PC-3 (cell line): ENCODE data around the gene FICD. TPM values are rescaled to one million over a fixed set of nuclear protein-coding genes. Genes with fewer than 3 reads are reported as not detected.
A peak's percentile ranks its signal among the peaks of the same experiment; 100 is the strongest.
"Not testable (repeated sequence)": the region's sequence is repeated elsewhere in the genome, so short reads cannot be mapped to it uniquely, and the experiment has no call there.

Source experiments
- ATAC-seq: fragments of 200-7000 bp; cut with Tn5 transposase; 2 replicates; pipeline ENCODE4 v1.9.1; 2020; ENCODE audit warnings: mild to moderate bottlenecking, moderate library complexity
- BruUV-seq: library from RNA; stranded (reverse); fragments of 400-500 nt; replicated peaks from 2 replicates; lab custom pipeline; 2021; lab: Mats Ljungman, UMichigan
- CTCF ChIA-PET: fragments of 300-600 bp; sonication (Branson Sonifier 250); formaldehyde crosslinking; loops from one replicate; lab custom pipeline; 2022; ENCODE audit warnings: antibody characterized with exemption; lab: Charles Lee
- POLR2A ChIA-PET: fragments of 300-600 bp; sonication (Branson Sonifier 250); formaldehyde crosslinking; loops from one replicate; lab custom pipeline; 2022; ENCODE audit warnings: antibody characterized with exemption; ENCODE audit not compliant: unreplicated experiment; lab: Charles Lee
- DNase-seq: peaks from one replicate; pipeline ENCODE4 v3.0.0-alpha.2; 2015
- H2AFZ ChIP-seq: fragments of 300-600 bp; sonication (generic); 2 replicates; pipeline ENCODE4 v1.6.0; 2016; ENCODE audit warnings: antibody characterized with exemption, low read length
- H3F3A ChIP-seq: fragments of 300-600 bp; sonication (generic); one replicate; pipeline ENCODE4 v1.6.0; 2017; ENCODE audit warnings: antibody characterized with exemption, low read length, control low read depth, mild to moderate bottlenecking; ENCODE audit not compliant: unreplicated experiment
- H3K27ac ChIP-seq: fragments of 300-600 bp; sonication (generic); 2 replicates; pipeline ENCODE4 v1.5.1; 2016; ENCODE audit warnings: mild to moderate bottlenecking, low read length
- H3K27me3 ChIP-seq: fragments of 300-600 bp; sonication (generic); 2 replicates; pipeline ENCODE4 v1.6.1; 2016; ENCODE audit warnings: low read length, mixed read lengths
- H3K36me3 ChIP-seq: fragments of 300-600 bp; sonication (generic); 2 replicates; pipeline ENCODE4 v1.6.1; 2016; ENCODE audit warnings: low read depth, mixed run types, low read length, mixed read lengths
- H3K4me1 ChIP-seq: fragments of 300-600 bp; sonication (generic); 2 replicates; pipeline ENCODE4 v1.5.1; 2016; ENCODE audit warnings: low read length; ENCODE audit not compliant: insufficient read depth
- H3K4me2 ChIP-seq: fragments of 300-600 bp; sonication (generic); 2 replicates; pipeline ENCODE4 v1.6.0; 2016; ENCODE audit warnings: low read length
- H3K4me3 ChIP-seq: fragments of 300-600 bp; sonication (generic); 2 replicates; pipeline ENCODE4 v1.5.1; 2016; ENCODE audit warnings: mild to moderate bottlenecking, low read length, mixed read lengths
- H3K79me2 ChIP-seq: fragments of 300-600 bp; sonication (generic); 2 replicates; pipeline ENCODE4 v1.6.1; 2017; ENCODE audit warnings: low read length, mixed read lengths
- H3K9ac ChIP-seq: fragments of 300-600 bp; sonication (generic); 2 replicates; pipeline ENCODE4 v1.6.0; 2016; ENCODE audit warnings: mild to moderate bottlenecking, low read length
- H3K9me2 ChIP-seq: fragments of 300-600 bp; sonication (generic); replicated peaks from 2 replicates; pipeline ENCODE4 v1.6.1; 2016; ENCODE audit warnings: mixed run types, low read length, mixed read lengths
- H3K9me3 ChIP-seq: fragments of 300-600 bp; sonication (generic); 2 replicates; pipeline ENCODE4 v1.6.1; 2016; ENCODE audit warnings: low read length, mixed read lengths
- H4K20me1 ChIP-seq: fragments of 300-600 bp; sonication (generic); 2 replicates; pipeline ENCODE4 v1.6.1; 2016; ENCODE audit warnings: low read length, mixed read lengths
- CTCF ChIP-seq: fragments of 300-600 bp; sonication (generic); conservative IDR thresholded peaks from 2 replicates; pipeline ENCODE4 v1.5.1; 2017; ENCODE audit warnings: antibody characterized with exemption, low read depth, mild to moderate bottlenecking, low read length
- EZH2 ChIP-seq: fragments of 300-600 bp; sonication (generic); IDR thresholded peaks from one replicate; pipeline ENCODE4 v1.6.1; 2017; ENCODE audit warnings: antibody characterized with exemption, mild to moderate bottlenecking, low read length; ENCODE audit not compliant: unreplicated experiment
- EZH2phosphoT487 ChIP-seq: fragments of 300-600 bp; sonication (generic); IDR thresholded peaks from 2 replicates; pipeline ENCODE4 v1.6.1; 2018; ENCODE audit warnings: mild to moderate bottlenecking, antibody characterized with exemption, low read length, borderline replicate concordance
- intact Hi-C: fragments of 100-400 bp; cut with micrococcal nuclease; formaldehyde crosslinking; loops from 2 replicates; pipeline ENCODE4 v1.9.0; 2023
- total RNA-seq: library from RNA; depleted of rRNA; stranded (reverse); fragments of >200 nt; gene quantifications from 2 replicates; pipeline ENCODE4 v1.2.3, GENCODE V29; 2014

Gene FICD
- total RNA-seq, 1 experiment from 2014 or later: 6.4 TPM

DNA sequence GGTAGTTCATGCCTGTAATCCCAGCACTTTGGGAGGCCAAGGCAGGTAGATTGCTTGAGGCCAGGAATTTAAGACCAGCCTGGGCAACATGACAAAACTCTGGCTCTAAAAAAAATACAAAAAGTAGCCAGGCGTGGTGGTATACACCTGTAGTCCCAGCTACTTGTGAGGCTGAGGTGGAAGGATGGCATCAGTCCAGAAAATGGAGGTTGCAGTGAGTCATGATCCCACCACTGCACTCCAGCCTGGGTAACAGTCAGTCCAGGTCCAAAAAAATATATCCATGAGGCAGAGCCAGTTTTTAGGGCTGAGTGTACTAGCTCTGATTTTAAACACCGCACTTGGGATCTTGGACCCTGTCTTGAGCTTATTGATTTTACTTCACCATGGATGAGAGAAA, 30.6 kb upstream of the FICD start:
- TF ChIP-seq EZH2phosphoT487 (no peak), CTCF (no peak), EZH2 (no peak)
- peaks cover 42% of the 10 kb centered on the region for H3K4me1 ChIP-seq
- no peak overlapping the region for H2AFZ ChIP-seq
- no peaks in the 10 kb centered on the region for H3K9me2 ChIP-seq
- H3K9ac ChIP-seq: no peak overlapping the region; the same call in 1 of the 2 replicates
- no peaks in the 10 kb centered on the region for H3K79me2 ChIP-seq
- H3K36me3 ChIP-seq: no peaks in the 10 kb centered on the region
- no peaks in the 10 kb centered on the region for H3K9me3 ChIP-seq
- intact Hi-C loops: no loop called here
- no peak for ATAC-seq
- no peaks in the 10 kb centered on the region for H4K20me1 ChIP-seq
- H3K4me3 ChIP-seq: no peak overlapping the region
- BruUV-seq: no TSS peak
- H3K27ac ChIP-seq: peak overlapping the region; percentile 96
- CTCF ChIA-PET: interaction anchor here (1.2 kb wide), 1 partner anchor 28 kb away, joined by 3 read pairs; no protein-coding TSS in a partner anchor
- H3K4me2 ChIP-seq: no peak overlapping the region
- H3F3A ChIP-seq: peaks cover 4% of the 10 kb centered on the region
- no peaks in the 10 kb centered on the region for H3K27me3 ChIP-seq
- DNase-seq: peak; percentile 39
- POLR2A ChIA-PET: no interaction called here

- no peak overlapping the region for H2AFZ ChIP-seq
- H3K4me2 ChIP-seq: no peak overlapping the region
- ChIA-PET CTCF (interaction anchor here (1.2 kb wide), 1 partner anchor 28 kb away, joined by 3 read pairs; no protein-coding TSS in a partner anchor), POLR2A (no interaction called here)
- DNase-seq: no peak
- H3F3A ChIP-seq: peaks cover 4% of the 10 kb centered on the region
- no peaks in the 10 kb centered on the region for H3K36me3 ChIP-seq
- no TSS peak for BruUV-seq
- no peak for TF ChIP-seq EZH2phosphoT487
- TF ChIP-seq CTCF: no peak
- no peak for TF ChIP-seq EZH2
- H3K27ac ChIP-seq: peak overlapping the region; percentile 96
- no peak for ATAC-seq
- H3K9ac ChIP-seq: no peak overlapping the region
- H3K9me2 ChIP-seq: no peaks in the 10 kb centered on the region
- peaks cover 38% of the 10 kb centered on the region for H3K4me1 ChIP-seq
- no peaks in the 10 kb centered on the region for H3K9me3 ChIP-seq
- intact Hi-C loops: no loop called here
- H3K4me3 ChIP-seq: no peak overlapping the region
- no peaks in the 10 kb centered on the region for H4K20me1 ChIP-seq
- no peaks in the 10 kb centered on the region for H3K27me3 ChIP-seq
- no peaks in the 10 kb centered on the region for H3K79me2 ChIP-seq
Observed at GRCh38 chr12:108484845-108485244, 30.2 kb upstream of the FICD start.

GRCh38 chr12:108485371-108485770, 29.7 kb upstream of the FICD start:
- peaks cover 35% of the 10 kb centered on the region for H3K4me1 ChIP-seq
- H3K36me3 ChIP-seq, H2AFZ ChIP-seq, H3K9me3 ChIP-seq, intact Hi-C loops, H3K4me2 ChIP-seq, CTCF ChIA-PET, H3K9me2 ChIP-seq, BruUV-seq, H3K27ac ChIP-seq, ATAC-seq, H4K20me1 ChIP-seq, H3F3A ChIP-seq, DNase-seq, H3K27me3 ChIP-seq, H3K79me2 ChIP-seq, POLR2A ChIA-PET, H3K4me3 ChIP-seq, H3K9ac ChIP-seq: not testable (repeated sequence)

GRCh38 chr12:108487029-108487428, 28.0 kb upstream of the FICD start:
- BruUV-seq, H3K4me3 ChIP-seq, DNase-seq, H4K20me1 ChIP-seq, H3K27me3 ChIP-seq, H3K9me2 ChIP-seq, CTCF ChIA-PET, ATAC-seq, H3K27ac ChIP-seq, H3K36me3 ChIP-seq, POLR2A ChIA-PET, intact Hi-C loops, H3K79me2 ChIP-seq, H3K9me3 ChIP-seq, H3K9ac ChIP-seq, H3F3A ChIP-seq, H2AFZ ChIP-seq, H3K4me2 ChIP-seq: not testable (repeated sequence)
- peaks cover 25% of the 10 kb centered on the region for H3K4me1 ChIP-seq
